ENCODE results near the gene RNF214. TPM values are rescaled to one million over a fixed set of nuclear protein-coding genes. Genes with fewer than 3 reads are reported as not detected.
"Not testable (repeated sequence)": the region's sequence is repeated elsewhere in the genome, so short reads cannot be mapped to it uniquely, and the experiment has no call there.

The RNF214 gene
- total RNA-seq, 1 donor from 2014 or later, result 21.6 TPM

- no peak for DNase-seq (ENCODE audit: low read depth)
These were observed 1.3 kb upstream of the RNF214 start for GRCh38 chr11:117230999-117231841.

GRCh38 chr11:117231842-117232091 is 704 bp upstream of the RNF214 start, which contains the start of gene PCSK7:
Gene PCSK7, minus strand, starts transcription at chr11:117232073. Its CDS starts 2,229 bp downstream, at chr11:117229844.
- DNase-seq (ENCODE audit: low read depth), result no peak

GRCh38 chr11:117232911-117233409 is 489 bp downstream of the RNF214 start:
- no peak for DNase-seq (ENCODE audit: low read depth)

GRCh38 chr11:117238221-117238620 is 5.8 kb downstream of the RNF214 start:
- DNase-seq (ENCODE audit: low read depth), result no peak

GRCh38 chr11:117239295-117239694 is 6.8 kb downstream of the RNF214 start:
- no peak for DNase-seq (ENCODE audit: low read depth)

GRCh38 chr11:117248341-117248740 is 15.9 kb downstream of the RNF214 start:
- DNase-seq (ENCODE audit: low read depth), result no peak

GRCh38 chr11:117249571-117249970 is 17.1 kb downstream of the RNF214 start:
- no peak for DNase-seq (ENCODE audit: low read depth)

- no peak for DNase-seq (ENCODE audit: low read depth)
These were observed 19.0 kb downstream of the RNF214 start for GRCh38 chr11:117251506-117251905.

GRCh38 chr11:117255966-117256365 is 23.5 kb downstream of the RNF214 start:
- no peak for DNase-seq (ENCODE audit: low read depth)

- no peak for DNase-seq (ENCODE audit: low read depth)
These were observed 24.1 kb downstream of the RNF214 start for GRCh38 chr11:117256573-117256972.

GRCh38 chr11:117258576-117258975 is 26.1 kb downstream of the RNF214 start:
- DNase-seq (ENCODE audit: low read depth), result no peak

GRCh38 chr11:117259417-117259816 is 26.9 kb downstream of the RNF214 start:
- no peak for DNase-seq (ENCODE audit: low read depth)

GRCh38 chr11:117264624-117265323 is 32.3 kb downstream of the RNF214 start:
- not testable (repeated sequence) for DNase-seq (ENCODE audit: low read depth)

- no peak for DNase-seq (ENCODE audit: low read depth)
These were observed 33.3 kb downstream of the RNF214 start for GRCh38 chr11:117265745-117266144.

GRCh38 chr11:117269856-117270255 is 37.4 kb downstream of the RNF214 start:
- DNase-seq (ENCODE audit: low read depth), result no peak

- no peak for DNase-seq (ENCODE audit: low read depth)
These were observed 38.7 kb downstream of the RNF214 start for GRCh38 chr11:117271208-117271607.

- not testable (repeated sequence) for DNase-seq (ENCODE audit: low read depth)
These were observed 39.7 kb downstream of the RNF214 start for GRCh38 chr11:117272175-117272574.

- DNase-seq (ENCODE audit: low read depth), result no peak
These were observed 41.2 kb downstream of the RNF214 start for GRCh38 chr11:117273550-117274289.

GRCh38 chr11:117278347-117278746 is 45.9 kb downstream of the RNF214 start:
- no peak for DNase-seq (ENCODE audit: low read depth)

GRCh38 chr11:117279711-117280376 is 47.4 kb downstream of the RNF214 start:
- DNase-seq (ENCODE audit: low read depth), result no peak

- DNase-seq (ENCODE audit: low read depth), result peak; percentile 90
These were observed 48.7 kb downstream of the RNF214 start for GRCh38 chr11:117281159-117281558.

- no peak for DNase-seq (ENCODE audit: low read depth)
These were observed 49.4 kb downstream of the RNF214 start for GRCh38 chr11:117281869-117282268.

Data from renal cortical epithelial cell (primary cell).